Measurements from ENCODE around the gene NLGN1. TPM values are rescaled to one million over a fixed set of nuclear protein-coding genes. Genes with fewer than 3 reads are reported as not detected.

NLGN1 gene
- total and polyA plus RNA-seq, 12 donors, result 0.88 to 19.9 (median 12.6) TPM

DNA sequence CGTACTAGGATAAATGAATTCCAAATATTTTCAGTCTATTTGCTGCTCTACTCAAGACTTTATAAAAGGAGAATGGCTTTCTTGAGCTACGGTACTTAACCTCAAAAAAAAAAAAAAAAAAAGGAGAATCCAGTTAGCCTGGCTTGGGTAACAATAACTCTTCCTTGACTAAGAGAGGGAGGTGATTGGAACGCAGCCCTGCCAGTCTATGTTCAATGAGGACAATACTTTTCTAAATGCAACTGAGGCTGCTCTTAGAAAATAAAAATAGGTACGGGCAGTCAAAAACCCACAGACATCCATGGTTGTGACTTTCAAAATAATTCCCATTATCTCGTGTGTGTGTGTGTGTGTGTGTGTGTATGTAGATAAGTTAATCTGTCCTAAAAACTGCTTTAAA is 799.9 kb downstream of the NLGN1 start:
- TF ChIP-seq, protein P1, sequence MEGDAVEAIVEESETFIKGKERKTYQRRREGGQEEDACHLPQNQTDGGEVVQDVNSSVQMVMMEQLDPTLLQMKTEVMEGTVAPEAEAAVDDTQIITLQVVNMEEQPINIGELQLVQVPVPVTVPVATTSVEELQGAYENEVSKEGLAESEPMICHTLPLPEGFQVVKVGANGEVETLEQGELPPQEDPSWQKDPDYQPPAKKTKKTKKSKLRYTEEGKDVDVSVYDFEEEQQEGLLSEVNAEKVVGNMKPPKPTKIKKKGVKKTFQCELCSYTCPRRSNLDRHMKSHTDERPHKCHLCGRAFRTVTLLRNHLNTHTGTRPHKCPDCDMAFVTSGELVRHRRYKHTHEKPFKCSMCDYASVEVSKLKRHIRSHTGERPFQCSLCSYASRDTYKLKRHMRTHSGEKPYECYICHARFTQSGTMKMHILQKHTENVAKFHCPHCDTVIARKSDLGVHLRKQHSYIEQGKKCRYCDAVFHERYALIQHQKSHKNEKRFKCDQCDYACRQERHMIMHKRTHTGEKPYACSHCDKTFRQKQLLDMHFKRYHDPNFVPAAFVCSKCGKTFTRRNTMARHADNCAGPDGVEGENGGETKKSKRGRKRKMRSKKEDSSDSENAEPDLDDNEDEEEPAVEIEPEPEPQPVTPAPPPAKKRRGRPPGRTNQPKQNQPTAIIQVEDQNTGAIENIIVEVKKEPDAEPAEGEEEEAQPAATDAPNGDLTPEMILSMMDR (IDR thresholded peaks at IDR 0.05), result no peak
- no peak for ATAC-seq
- no peak for DNase-seq
- H3K9me3 ChIP-seq, result no peaks in the 10 kb centered on the region
- intact Hi-C loops (cut with DNase I), result no loop called here
- H3K36me3 ChIP-seq, result no peaks in the 10 kb centered on the region
- WGBS, 2 donors, result 72 to 77% methylated on average over 5 of the region's 5 CpGs
- peaks cover 0 to 9% (median 0%) of the 10 kb centered on the region in 9 donors for H3K4me1 ChIP-seq
- H3K27ac ChIP-seq, result no peak overlapping the region
- no peaks in the 10 kb centered on the region for H3K27me3 ChIP-seq
- H3K4me3 ChIP-seq, result no peak overlapping the region

DNA sequence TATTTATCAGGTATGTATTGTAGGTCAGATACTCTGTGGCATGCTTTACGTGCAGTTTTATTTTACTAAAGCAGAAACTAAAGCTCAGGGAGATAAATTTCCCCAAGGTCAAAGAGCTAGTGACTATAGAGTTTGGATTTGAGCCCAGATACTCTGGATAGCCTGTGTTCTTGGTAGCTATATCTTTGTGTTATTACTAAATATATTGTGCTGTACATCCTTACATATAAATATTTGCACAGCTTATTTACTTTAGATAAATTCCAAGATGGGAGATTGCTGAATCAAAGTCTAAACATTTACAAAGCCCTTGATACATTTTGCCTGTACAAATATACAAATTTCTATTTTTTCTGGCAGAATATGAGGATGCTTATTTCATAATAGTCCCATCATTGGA is 800.7 kb downstream of the NLGN1 start:
- TF ChIP-seq, protein P1 (IDR thresholded peaks at IDR 0.05), result no peak
- no peak overlapping the region for H3K4me3 ChIP-seq
- H3K27me3 ChIP-seq, result no peaks in the 10 kb centered on the region
- H3K4me1 ChIP-seq, result peaks cover 0 to 12% (median 0%) of the 10 kb centered on the region in 9 donors
- no peak for DNase-seq
- H3K27ac ChIP-seq, result no peak overlapping the region
- H3K36me3 ChIP-seq, result no peaks in the 10 kb centered on the region
- intact Hi-C loops (cut with DNase I), result no loop called here
- 30 to 33% methylated on average over 1 of the region's 1 CpG for WGBS, 2 donors
- H3K9me3 ChIP-seq, result no peaks in the 10 kb centered on the region
- ATAC-seq, result no peak

DNA sequence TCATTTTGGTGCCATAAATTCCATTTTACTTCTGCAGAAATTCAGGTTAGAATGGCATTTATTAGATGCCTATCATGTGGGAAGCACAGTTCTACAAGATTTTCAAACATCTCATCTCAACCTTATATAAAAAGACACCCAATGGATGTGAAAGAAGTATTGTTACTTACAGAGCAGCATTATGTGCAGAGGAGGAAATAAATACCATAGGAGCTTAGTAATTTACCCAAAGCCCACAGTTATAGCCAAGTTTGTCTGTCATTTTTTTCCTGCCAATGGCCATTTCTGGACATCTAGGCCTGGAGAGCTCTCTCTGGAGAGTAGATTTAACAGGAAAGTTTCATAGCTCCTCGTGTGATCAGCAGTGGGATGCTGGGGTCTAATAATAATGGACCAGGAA is 802.2 kb downstream of the NLGN1 start:
- H3K27ac ChIP-seq, result no peak overlapping the region
- intact Hi-C loops (cut with DNase I), result no loop called here
- no peak overlapping the region for H3K4me3 ChIP-seq
- DNase-seq, result no peak
- H3K27me3 ChIP-seq, result no peaks in the 10 kb centered on the region
- H3K4me1 ChIP-seq, result peaks cover 0 to 12% (median 0%) of the 10 kb centered on the region in 9 donors
- TF ChIP-seq, protein P1 (IDR thresholded peaks at IDR 0.05), result no peak
- ATAC-seq, result no peak
- no peaks in the 10 kb centered on the region for H3K36me3 ChIP-seq
- no peaks in the 10 kb centered on the region for H3K9me3 ChIP-seq
- 55 to 67% methylated on average over 1 of the region's 1 CpG for WGBS, 2 donors

DNA sequence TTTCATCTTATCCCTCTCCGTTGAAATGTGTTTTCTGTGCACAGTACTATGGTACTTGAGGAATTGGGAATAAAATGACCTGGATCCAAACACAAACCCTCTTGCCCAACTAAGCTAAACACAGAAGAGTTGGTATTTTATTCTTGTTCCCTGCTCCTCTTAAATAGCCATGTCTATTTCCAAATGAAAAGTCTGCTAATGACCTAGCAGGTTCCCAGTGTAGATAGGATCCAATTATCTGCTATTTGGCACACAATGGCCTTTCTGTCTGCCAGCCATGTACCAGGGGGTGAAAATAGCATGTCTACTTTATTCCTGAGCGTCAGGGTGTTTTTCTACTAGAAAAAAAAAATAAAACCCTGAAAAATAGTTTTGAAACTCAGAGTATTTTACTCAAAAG is 804.6 kb downstream of the NLGN1 start:
- no peaks in the 10 kb centered on the region for H3K36me3 ChIP-seq
- TF ChIP-seq, protein P1 (IDR thresholded peaks at IDR 0.05), result no peak
- H3K9me3 ChIP-seq, result no peaks in the 10 kb centered on the region
- no peaks in the 10 kb centered on the region for H3K27me3 ChIP-seq
- H3K27ac ChIP-seq, result peak overlapping the region in 7 of 10 donors; percentile 8 to 58 (median 38)
- DNase-seq, result no peak
- intact Hi-C loops (cut with DNase I), result no loop called here
- 38 to 51% methylated on average over 2 of the region's 2 CpGs for WGBS, 2 donors
- peaks cover 0 to 12% (median 0%) of the 10 kb centered on the region in 9 donors for H3K4me1 ChIP-seq
- no peak overlapping the region for H3K4me3 ChIP-seq
- peak in 6 of 8 donors; percentile 62 to 96 (median 78) for ATAC-seq

Measured in heart right ventricle (tissue), 16 donors.